SHP77 treated with DMSO at 0.1 percent for 48 hours (cell line): ENCODE data around the gene TXNL4B.

Experiments
- DNase-seq: peaks from one replicate; lab custom pipeline; 2025; lab: John Stamatoyannopoulos, UW

TXNL4B gene

DNA sequence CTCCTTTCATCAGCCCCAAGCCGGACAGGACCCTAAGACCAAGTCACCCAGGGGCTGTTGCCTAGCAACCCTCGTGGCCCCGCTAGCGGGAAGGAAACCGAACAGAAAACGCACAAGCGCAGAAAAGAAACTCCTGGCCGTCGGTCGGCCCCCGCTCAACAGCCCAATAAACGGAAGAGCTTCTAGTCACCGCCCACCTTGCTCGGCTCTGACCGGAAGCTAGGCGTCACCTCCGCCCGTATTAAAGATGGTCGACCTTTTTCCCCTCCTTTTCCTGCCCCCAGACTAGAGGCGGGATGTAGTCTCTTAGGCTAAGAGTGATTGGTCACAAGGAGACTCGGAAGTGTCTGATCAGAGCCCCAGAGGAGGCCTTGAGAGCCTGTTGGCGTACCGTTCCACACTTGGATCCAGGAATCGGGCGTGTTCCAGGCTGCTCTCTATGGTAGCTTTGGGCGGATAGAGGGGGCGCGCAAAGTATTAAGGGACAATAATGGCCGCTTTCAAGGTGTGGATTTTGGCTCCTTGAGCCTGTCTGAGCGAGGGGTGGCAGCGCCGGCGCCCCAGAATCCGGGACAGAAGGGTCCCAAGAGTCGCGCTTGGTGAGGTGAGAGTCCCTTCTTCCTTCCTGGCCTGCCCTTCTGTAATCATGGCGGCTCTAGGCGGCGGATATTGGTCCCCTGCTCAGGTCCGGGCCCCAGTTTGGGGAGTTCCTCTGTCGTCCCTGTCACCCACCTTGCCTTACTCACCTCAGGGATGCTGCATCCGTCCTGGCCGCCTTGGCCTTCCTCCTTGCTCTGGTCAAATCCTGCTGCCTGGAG, at the start of gene TXNL4B, which contains the start of gene DHX38:
Gene TXNL4B, minus strand, starts transcription at position 173 of the 818 bp plus-strand sequence. CDS start 2,871 bp downstream, outside the sequence.
Gene DHX38, plus strand, starts transcription at position 400 of the 818 bp plus-strand sequence. CDS start 2,311 bp downstream, outside the sequence.
- peak; percentile 97 for DNase-seq

DNA sequence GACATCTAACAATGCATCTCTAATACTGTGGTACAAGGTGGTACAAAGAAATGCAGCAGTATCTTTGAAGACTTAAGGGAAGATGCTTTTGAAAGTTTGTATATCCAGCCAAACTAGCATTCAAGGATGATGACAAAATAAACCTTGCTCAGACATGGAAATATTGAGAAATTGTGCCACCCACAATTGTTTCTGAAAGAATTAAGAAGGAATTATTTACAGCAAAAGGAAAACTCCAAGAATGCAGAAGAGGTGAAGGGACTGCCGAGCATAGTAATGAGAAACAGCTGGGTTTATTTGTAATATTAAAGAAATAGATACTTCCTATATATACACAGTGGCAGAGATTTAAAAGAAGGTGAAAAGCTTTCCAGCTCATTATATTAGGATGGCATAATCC, 49.1 kb upstream of the TXNL4B start:
- no peak for DNase-seq

DNA sequence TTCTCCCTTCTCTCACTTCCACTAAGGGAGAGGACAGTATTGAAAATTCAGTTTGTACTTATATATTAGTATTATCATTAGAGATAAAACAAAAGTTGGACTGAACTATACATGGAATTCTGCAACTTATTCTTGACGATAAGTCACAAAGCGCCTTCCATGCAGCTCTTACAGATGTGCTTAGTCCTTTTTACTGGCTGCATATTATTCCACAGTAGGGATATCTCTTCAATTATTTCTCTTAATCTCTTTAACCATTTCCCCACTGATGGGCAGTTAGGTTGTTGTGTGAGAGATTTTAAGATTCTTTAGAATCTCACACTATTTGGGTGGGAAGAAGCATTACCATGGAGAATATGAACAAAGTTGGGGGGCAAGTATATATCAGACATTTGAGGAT, 46.5 kb upstream of the TXNL4B start:
- no peak for DNase-seq

DNA sequence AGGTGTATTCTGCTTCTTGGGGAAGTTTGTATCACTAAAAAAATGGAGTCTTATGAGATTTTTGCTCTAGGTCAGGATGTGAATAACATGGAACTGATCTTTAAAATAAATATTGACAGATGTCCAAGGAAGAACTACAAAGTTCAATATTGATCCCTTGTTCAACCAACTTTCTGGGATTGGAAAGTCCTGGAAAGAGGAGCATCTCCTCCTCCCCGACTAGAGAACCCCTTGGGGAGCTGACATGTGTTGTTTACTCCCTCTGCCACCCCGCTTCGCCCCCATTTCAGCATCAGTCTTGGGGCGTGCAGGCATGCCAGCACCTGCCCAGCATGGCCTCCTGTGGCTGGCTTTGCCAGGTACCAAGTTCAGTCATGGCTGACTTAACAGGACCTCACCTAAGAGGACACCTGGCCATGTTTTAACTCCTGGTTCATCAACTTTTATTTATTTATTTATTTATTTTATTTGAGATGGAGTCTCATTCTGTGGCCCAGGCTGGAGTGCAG, 44.7 kb upstream of the TXNL4B start:
- DNase-seq: no peak

DNA sequence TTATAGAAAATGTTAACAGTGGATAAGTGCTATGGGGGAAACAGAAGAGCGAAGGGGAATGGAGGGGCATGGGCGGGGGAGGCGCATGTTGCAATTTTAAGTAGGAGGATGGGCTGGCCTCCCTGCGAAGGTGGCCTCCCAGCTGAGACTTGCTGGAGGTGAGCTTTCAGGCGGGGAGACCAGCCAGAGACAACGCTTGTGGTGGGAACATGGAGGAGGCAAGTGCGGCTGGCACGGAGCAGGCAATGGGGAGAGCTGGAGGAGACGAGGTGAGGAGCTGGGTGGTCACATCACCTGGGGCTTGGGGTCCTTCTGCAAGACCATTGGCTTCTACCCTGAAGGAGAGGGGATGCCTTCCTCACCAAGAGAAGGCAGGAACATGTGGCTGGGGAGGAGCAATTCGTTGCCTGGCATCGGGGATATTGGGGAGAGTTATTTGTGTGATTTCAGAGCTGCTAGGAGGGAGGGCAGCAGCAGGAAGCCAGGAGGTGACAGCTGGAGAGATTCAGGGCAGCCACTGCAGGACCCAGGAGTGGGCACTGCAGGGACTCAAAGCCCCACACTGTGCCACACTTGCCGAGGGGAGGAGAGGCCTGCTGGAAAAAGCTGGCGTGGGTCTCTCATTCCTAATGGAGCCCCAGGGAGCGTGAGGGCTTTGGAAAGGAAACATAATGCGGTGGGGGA, 44.1 kb upstream of the TXNL4B start:
- no peak for DNase-seq

DNA sequence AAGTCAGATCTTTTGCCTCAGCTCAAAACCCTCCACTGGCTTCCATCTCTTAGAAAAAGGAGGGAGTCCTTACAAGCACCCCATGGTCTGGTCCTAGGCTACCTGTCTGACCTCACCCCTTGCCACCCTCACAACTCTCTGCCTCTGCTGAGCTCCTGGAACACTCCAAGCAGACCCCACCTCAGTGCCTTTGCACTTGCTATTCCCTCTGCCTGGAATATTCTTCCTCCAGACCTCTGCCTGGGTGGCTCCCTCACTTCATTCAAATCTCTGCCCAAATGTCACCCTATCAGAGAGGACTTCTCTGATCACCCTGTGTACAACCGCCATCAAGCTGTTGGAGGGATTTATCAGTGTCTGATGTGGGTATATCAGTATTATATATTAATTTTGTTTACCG, 41.1 kb upstream of the TXNL4B start:
- DNase-seq: no peak

DNA sequence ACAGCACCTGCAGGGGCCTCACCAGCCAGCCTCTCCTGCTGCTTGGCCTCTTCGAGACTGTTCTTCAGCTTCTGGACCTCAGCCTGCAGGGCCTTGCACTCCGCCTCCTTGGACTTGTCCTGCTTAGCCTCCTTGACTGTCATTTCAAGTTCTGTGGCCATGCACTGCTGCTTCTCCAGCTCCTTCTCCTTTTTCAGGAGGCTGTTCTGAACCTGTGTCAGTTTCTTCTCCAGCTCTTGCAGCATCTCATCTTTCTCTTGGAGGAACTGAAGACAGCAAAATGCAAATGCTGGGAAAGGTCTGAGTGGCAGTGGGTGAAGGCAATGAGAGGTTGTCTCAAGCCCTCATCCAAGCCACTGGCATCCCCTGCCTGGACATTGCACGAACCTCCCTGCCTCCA, 39.3 kb upstream of the TXNL4B start:
- no peak for DNase-seq

DNA sequence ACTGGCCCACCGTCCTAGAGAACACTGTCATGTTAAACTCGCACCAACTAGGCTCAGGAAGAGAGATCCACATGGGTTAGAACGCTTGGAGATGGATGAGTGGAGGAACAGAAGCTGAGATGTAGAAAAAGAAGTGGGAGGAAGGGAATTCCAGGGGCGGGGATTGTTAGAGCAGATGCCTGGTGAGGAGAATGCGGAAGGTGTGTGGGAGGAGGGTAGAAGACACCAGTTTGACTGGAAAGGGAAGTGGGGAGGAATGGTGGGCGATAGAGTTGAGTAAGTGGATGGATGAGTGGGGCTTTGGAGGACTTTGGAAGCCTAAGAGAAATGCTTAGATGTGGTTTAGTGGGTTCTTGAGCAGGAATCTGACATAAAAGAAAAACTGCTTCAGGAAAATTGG, 37.6 kb upstream of the TXNL4B start:
- no peak for DNase-seq

DNA sequence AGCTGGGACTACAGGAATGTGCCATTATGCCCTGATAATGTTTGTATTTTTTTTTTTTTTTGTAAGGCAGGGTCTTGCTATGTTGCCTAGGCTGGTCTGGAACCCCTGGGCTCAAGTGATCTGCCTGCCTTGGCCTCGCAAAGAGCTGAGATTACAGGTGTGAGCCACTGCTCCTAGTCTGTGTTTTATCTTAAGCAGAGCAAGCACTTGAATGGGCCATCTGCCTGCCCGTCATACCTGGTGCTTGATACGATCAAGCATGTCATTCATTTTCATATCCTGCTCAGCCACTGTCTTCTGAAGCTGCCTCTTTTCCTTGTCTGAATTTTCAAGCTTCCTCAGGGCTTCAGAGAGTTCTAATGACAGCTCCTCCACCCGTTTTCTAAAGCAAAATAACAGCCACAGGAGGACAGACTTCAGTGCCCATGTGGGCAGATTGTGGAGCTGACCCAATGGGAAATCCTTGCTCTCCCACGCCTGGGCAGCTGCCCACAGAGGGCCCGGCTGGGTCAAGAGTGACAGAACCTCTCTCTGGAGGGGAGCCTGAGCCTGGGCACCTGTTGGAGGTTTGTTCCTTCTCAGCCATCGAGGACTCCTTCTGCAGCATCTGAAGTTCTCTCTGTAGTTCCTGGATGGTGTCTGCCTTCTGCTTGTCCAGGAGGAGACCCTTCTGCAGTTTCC, 36.7 kb upstream of the TXNL4B start:
- DNase-seq: no peak

DNA sequence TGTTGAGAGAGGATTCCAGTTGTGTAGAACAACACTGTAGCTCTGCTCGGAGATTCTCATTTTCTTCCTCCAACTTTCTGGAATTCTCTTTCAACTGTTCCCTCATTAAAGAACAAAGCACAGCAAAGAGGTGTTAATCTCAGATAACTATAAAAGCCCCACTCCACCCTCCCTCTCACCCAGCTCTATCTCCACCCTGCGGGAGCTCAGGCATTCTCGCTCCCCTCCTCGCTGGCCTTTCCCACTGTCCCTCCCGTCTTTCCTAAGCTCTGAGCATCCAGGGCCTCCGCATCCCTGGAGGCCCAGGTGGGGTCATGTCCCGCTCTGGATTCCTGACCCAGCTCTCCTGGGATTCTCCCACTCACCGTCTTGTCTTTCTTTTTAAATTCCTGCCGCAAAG, 35.3 kb upstream of the TXNL4B start:
- DNase-seq: no peak

DNA sequence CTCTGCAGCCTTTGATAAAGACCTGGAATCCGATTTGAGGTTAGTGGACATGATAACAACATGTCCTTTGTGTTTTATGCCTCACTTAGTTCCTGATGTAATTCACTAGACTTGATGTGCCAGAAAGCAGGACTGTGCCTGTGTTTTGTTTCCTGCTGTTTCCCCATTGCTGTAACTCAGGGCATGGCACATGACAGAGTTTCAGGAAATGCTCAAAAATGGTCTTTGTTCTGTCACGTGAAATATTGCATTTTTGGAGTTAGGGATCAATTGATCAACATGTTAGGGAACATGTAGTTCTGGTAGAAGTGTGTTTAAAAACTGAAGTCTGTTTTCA, 33.0 kb upstream of the TXNL4B start:
- DNase-seq: no peak

DNA sequence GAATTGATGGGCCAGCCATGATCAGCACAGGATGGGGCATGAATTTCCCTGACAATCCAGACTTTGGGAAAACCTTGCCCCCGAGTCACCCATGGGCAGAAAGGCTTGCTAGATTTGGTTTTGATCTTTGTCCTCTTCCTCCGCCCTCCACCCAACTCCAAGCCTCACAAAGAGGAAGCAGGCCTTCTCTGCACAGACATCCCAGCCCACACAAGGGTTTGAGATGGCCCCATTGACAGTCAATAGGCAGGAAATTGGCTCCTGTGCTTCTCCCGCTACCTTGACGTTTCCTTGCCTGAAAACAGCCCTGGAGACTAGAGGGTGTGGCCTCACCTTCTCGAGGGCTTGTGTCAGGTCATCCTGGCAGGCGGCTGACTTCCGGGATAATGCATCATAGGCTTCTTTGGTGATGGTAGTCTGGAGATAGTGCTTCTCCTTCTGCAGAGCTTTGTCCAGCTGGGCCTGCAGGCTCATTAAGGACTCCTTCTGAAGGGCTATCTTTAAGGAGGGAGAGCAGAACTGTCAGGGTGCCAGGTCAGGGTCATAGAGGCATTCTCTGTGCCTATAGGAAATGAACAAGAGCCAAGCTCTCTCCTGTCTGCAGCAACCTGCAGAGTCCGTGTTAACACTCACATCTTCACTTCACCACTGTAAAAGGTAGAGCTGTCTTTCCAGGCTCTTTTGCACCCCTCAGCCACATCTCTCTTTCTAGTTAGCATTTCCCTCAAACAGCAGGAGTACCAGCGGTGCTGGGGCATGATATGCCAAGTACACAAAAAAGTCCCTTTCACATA, 32.4 kb upstream of the TXNL4B start:
- DNase-seq: no peak

DNA sequence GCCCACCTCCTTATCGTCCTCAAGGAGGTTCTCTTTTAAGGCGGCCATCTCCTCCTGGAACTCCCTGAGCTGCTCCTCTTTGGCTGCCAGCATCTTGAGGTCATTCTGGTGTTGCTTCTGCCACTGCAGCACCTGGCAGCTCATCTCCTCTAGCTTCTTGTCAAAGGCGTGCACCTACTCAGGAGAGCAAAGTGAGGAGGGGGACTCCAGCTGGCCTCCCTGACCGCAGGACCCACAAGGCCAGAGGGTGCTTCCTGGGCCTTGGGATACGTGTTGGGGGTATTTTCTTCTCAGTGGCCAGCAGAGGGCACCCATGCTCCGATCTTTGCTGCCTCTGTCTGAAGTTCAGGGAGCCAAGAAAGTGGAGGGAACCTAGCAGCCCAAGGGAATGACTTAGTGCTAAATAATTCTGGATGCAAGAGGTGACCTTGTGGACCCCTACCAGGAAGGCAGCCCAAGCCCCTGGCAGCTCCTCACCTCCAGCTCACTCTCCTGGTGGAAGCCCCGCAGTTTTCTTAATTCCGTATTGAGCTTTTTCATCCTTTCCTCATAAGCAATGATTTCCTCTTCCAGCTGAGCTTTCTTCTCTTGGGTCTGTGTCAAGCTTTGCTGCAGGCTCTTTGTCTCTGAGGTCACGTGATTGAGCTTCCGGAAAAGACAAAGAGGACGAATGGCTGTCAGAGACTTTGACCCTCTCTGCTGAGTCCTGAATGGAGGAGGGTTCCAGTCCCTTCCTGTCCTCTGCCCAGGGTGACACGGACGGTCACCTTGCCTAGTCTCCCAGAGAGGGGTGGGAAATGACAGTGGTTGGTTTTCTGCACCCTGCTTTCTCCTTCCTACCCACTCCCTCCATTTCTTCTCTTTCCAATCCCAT, 31.6 kb upstream of the TXNL4B start:
- DNase-seq: peak; percentile 8

DNA sequence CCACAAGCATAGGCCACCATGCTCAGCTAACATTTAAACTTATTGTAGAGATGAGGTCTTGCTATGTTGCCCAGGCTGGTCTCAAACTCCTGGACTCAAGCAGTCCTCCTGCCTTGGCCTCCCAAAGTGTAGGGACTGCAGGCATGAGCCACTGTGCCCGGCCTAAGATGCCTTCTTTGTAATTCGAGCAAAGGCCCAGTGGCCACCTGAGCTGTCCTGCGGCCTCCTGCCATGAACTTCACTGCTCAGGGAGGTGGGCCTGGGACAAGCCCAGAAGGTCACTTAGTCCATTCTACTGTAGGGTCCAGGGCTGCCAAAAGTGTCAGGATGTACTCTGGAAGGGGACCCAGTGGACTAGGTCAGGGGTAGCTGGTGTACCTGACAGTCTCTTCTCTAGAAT, 30.7 kb upstream of the TXNL4B start:
- DNase-seq: no peak

DNA sequence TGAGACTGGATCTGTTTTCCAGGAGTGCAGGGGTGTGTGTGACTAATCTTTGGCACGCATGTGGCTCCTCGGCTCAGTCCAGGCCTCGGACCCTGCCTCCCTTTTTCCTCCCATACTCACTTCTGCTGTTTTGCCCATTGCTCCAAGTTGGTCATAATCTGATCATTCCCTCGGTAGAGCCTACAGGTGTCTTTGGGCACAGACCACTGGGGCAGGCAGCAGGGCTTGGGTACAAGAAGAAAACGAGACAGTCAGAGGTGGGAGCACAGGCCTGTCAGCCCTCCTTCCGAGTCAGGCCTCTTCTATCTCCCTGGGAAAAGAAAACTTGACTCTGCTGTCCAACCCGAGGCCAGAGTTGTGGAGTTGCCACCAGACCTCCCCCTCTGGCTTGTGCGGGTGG, 30.0 kb upstream of the TXNL4B start:
- no peak for DNase-seq

DNA sequence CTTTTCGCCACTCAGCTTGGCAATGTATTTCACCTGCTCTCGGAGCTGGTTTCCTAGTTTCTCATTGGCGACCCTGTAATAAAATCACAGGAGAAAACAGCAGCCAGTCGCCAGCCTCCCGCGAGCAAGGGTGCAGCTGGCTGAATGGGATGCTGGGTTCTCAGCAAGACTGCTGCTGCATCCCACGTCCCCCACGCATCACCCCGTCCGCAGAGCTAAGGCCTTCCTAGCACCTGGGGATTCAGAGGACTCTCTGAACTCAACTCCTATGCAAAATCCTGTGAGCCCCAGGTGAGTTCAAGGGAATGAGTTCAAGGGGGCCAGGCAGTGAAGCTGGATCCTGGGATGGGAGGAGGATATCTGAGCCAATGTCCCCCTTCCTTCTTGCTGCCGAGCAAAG, 29.5 kb upstream of the TXNL4B start:
- DNase-seq: no peak

DNA sequence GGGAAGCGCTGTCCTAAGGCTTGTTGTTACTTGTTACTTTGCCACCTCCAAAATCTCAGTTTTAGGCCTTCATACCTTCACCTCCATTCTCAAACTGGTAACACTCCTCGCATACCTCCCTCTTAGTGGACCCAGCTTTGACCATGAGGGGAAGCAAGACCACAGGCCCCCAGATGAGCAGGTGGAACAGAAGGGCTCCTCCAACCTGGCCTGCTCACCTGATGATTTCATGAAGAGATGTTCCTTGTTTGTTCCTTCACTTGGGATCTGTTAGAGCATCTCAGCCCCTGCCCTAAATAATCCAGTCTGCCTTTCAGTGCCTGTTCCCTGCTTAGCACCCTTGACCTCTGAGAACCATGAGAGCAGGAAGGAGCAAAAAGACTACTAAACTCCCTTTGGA, 28.9 kb upstream of the TXNL4B start:
- DNase-seq: no peak

DNA sequence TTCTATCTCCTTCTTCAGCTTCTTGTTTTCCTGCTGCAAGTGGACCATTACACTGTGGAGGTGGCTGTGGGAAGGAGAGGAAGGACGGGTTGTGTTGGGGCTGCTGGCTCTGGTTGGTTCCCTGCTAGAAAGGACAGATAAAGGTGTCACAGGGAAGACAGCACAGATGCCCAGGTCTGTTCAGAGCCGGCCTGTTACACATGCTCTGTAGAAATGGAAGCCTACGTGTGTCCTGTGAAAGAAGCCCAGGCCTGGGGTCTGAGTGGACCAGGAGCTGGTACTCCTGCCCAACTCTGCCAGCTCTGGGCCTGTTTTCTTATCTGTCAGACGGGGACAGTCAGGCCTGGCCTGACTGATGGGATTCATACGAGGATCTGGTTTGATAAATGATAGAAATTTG, 26.6 kb upstream of the TXNL4B start:
- no peak for DNase-seq

DNA sequence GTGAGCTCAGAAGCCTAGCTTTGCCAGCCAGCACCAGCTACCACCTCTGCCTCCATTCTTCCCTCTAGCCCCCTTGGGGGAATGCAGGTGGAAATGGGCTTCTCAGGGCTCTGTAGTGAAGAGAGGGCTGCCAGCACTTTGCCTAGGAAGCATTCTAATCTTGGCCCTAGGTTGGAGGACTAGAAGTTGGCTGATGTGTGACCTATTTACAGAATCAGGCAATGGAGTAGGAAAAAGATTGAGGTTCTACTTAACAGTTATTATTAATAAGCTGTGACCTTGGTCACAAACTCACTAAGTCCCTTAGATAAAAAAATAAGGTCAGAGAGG, 20.2 kb upstream of the TXNL4B start:
- DNase-seq: no peak

DNA sequence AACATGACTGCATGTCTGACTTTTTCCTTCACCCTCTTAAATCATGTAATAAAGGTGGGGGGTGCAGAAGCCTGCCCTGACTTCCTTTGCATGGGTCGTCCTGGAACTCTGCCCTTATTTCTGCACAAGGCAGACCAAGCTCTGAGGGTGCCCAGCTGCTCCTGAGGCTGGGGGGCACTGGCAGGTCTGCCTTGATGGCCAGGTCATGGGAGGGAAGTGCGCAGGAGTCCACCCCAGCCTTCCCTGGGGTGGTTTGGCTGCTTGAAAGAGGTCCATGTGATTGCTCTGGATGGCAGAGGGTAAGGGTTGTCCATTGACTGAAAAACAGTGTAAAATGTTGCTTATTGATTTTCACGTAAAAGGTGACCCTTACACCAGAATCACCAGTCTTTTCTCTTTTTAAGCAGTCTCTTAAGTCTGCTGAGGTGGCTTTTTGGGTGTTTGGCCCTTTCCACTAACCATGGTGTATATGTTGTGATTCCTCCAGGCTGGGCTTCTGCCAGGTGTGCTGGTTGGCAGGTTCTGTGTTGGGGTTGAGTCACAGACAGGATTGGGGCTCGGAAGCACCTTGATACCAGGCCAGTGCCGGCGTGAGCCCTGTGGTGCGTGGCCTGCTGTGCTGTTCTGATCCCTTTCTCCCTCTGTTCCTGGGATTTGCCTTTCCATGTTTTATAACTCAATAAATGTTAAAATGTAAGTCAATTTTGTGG, 19.6 kb upstream of the TXNL4B start:
- DNase-seq: no peak

DNA sequence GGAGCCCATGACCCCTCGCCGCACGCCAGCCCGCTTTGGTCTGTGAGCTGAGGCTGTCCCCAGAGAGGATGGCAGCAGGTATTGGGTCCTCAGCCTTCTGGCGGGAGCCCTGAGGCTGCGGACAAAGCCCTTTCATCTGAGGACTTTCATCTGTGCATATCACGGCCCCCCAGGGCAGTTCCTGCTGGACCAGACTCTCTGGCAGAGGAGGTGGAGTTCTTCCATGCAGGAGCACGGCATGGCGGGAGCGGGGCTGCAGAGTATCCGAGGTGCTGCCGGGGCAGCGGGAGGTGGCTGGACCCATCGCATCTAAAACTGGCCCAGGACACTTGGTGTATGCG, 19.0 kb upstream of the TXNL4B start:
- DNase-seq: no peak
